ENCODE measurements around the gene SLC6A1.

Gene SLC6A1

GRCh38 chr3:11086856-11087255, 94.3 kb downstream of the SLC6A1 start:
- in situ Hi-C loops (cut with MboI; ENCODE audit: low sequenced_read_pairs): no loop called here

DNA sequence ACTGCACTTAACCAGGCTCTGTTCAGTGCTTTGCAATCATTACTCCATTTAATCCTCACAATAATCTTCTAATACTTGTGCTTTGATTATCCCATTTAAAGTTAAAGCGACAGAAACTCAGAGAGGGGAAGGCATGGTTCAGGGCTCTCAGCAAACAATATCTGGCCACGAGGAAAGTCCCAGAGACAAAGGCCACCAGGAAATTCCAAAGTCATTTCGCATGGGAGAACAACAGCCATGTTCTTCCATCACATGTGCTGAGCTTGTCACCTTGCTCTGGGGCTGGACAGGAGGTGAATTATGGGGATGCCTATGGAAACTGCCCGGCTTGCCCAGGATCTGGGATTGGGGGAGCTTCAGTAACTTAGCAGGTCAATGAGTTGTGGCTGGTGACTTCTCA, 95.5 kb downstream of the SLC6A1 start:
- in situ Hi-C loops (cut with MboI; ENCODE audit: low sequenced_read_pairs): no loop called here

DNA sequence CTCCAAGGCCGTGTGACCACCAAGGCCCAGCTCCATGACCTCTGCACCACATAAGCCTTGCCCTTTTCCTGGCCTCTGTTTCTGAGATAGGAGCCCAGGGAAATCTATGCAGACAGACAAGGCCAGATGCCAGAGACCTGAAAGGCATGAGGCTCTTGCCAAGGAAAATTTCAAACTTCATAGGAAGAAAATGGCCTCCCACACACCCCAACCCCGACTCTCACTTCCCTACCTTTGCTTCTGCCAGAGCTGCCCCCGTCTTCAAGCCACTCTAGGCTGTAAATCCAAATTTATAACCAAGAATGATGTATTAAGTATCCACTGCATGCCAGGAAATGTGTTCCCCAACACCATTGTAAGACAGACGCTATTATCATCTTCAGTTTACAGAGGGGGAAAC, 96.3 kb downstream of the SLC6A1 start:
- in situ Hi-C loops (cut with MboI; ENCODE audit: low sequenced_read_pairs): no loop called here
